ENCODE measurements around the gene ART1.

Gene ART1

DNA sequence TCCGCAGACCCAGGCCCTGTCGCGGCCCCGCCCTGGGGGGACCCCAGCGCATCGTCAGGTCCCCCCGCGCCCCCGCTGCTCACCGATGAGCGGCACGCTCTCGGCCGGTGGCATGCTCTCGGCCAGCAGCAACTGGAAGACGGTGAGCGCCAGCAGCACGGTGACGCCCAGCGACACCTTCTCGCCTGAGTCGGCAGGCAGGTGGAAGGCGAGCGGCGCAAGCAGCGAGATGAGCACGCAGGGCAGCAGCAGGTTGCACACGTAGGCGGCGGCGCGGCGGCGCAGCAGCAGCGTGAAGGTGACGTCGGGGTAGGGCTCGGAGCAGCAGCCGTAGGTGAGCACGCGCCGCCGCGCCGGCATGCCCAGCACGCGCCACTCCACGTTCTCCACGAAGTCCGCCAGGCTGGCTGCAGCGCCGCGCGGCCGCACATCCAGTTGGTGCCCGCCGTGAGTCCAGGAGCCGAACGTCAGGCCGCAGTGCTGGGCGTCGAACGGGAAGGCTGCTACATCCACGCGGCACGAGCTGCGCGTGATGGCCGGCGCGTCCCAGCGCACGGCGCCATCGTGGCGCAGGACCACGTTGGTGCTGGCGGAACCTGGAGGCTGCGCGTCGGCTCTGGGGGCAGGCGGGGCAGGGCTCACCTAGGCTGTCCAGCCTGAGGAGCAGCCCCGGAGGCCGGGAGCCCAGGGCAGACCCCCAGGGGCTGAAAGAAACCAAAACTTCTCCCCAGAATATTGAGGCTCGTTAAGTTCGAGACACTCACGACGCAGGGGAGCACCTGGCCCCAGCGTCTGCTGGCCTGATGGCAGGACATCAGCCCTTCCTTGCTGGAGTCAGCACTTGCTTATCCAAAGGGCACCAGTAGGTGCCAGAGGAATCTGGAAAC is 22.5 kb downstream of the ART1 start:
- Histone ChIP-seq H3K27ac (no peak overlapping the region), H3K4me3 (no peak overlapping the region)
- no peak for DNase-seq (ENCODE audit: low spot score)
- no peak for TF ChIP-seq CTCF (IDR thresholded peaks at IDR 0.05)

DNA sequence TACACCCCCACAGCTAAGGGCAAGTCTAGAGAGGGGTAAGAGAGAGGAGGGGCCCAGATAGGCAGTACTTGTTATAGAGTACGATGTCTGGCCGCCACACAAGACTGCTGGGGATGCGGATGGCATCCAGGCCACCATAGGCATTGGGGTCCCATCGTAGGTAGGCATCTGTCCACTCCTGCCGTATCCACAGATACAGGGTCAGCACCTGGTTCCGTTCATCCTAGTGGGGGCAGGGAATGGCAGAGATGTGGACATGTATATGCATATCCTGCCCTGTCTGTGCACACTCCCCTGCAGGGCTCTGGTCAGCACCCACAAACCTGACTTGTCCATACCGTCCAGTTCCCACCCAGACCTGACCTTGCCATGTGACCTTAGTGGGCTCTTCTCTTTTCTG is 24.2 kb downstream of the ART1 start:
- DNase-seq (ENCODE audit: low spot score): no peak
- Histone ChIP-seq H3K27ac (no peak overlapping the region), H3K4me3 (no peak overlapping the region)
- TF ChIP-seq CTCF (IDR thresholded peaks at IDR 0.05): no peak

GRCh38 chr11:3669742-3670183 is 24.8 kb downstream of the ART1 start:
- no peak overlapping the region for H3K27ac ChIP-seq
- DNase-seq (ENCODE audit: low spot score): no peak
- TF ChIP-seq CTCF (IDR thresholded peaks at IDR 0.05): no peak

GRCh38 chr11:3671334-3672254 is 26.7 kb downstream of the ART1 start, which contains the start of gene CHRNA10:
Gene CHRNA10, minus strand, starts transcription at chr11:3671384. Its CDS starts 72 bp downstream, at chr11:3671312.
- DNase-seq (ENCODE audit: low spot score): no peak
- Histone ChIP-seq H3K27ac (no peak within 1 kb of the TSS), H3K4me3 (no peak within 1 kb of the TSS)
- no peak for TF ChIP-seq CTCF (IDR thresholded peaks at IDR 0.05)

More at GRCh38 chr11:3669742-3670183, 24.8 kb downstream of the ART1 start:
- no peak overlapping the region for H3K4me3 ChIP-seq

DNA sequence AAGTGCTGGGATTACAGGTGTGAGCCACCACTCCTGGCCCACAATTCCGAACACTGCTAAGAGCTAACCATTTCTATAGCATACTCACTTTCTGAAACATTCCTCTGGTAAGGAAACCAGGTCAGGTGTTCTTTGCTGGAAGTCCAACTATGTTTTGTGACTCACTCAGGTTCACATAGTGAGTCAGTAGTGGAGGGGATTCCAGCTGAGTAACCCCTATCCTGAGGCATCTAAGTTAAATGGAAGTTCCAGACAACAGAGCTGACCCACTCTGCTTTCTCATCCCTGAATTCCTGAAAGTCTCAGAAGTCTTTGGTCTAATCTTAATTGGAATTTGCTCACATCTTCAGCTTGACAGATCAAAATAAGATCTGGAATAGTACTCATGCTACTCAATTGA is 29.3 kb downstream of the ART1 start:
- DNase-seq (ENCODE audit: low spot score): no peak
- Histone ChIP-seq H3K27ac (no peak overlapping the region), H3K4me3 (no peak overlapping the region)
- no peak for TF ChIP-seq CTCF (IDR thresholded peaks at IDR 0.05)

DNA sequence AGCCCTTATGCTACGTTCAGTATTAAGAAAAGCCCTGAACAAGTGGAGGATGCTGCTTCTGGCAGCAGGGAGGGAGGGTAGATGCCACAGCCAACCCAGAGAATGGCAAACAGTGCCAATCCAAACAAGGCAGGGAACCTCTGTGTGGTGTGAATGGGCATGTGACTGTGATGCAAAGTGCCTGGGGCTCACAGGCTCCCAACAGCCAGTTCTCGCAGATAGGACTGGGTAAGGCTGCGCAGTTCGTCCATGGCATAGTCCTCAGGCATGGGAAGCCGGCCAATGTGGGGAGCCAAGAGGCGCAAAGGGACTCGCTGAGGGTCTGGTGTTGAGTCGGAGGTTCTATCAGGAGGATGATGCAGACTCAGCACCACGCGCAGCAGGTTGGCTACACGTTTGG is 31.0 kb downstream of the ART1 start:
- no peak for TF ChIP-seq CTCF (IDR thresholded peaks at IDR 0.05)
- no peak for DNase-seq (ENCODE audit: low spot score)
- Histone ChIP-seq H3K4me3 (no peak overlapping the region), H3K27ac (no peak overlapping the region)
